DND-41 (cell line): ENCODE measurements around the gene OR4B1.

Source experiments
- EZH2 ChIP-seq: IDR thresholded peaks from 3 replicates; pipeline ENCODE4 v1.6.1; 2012; ENCODE audit warnings: borderline replicate concordance, low read depth, mild to moderate bottlenecking, moderate library complexity, low read length, inconsistent platforms; ENCODE audit not compliant: severe bottlenecking
- TF ChIP-seq, protein P1 (sequence below): IDR thresholded peaks from 2 replicates; pipeline ENCODE4 v1.5.1; 2012; ENCODE audit warnings: borderline replicate concordance, low read length, moderate library complexity, mild to moderate bottlenecking; ENCODE audit not compliant: poor library complexity, severe bottlenecking; ENCODE audit errors: extremely low read depth

DNA sequence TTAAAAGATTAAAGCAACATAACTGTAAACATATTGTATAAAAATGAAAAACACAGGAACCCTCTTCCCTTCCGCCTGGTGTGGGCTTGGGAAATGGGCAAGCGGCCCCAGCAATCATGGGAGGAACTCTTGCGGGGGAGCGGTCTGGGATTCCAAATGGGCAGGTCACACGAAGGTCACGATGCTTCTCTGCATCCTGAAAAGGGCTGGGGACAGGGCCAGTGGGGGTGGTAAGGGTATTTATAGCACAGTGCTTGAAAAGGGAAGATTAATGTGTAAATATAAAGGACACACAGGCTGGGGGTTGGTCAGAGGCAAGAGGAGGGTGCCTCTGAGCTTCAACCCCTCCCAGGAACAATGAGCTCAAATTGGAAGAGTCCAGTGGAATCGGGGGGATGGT is 46.9 kb upstream of the OR4B1 start:
- TF ChIP-seq, protein P1, sequence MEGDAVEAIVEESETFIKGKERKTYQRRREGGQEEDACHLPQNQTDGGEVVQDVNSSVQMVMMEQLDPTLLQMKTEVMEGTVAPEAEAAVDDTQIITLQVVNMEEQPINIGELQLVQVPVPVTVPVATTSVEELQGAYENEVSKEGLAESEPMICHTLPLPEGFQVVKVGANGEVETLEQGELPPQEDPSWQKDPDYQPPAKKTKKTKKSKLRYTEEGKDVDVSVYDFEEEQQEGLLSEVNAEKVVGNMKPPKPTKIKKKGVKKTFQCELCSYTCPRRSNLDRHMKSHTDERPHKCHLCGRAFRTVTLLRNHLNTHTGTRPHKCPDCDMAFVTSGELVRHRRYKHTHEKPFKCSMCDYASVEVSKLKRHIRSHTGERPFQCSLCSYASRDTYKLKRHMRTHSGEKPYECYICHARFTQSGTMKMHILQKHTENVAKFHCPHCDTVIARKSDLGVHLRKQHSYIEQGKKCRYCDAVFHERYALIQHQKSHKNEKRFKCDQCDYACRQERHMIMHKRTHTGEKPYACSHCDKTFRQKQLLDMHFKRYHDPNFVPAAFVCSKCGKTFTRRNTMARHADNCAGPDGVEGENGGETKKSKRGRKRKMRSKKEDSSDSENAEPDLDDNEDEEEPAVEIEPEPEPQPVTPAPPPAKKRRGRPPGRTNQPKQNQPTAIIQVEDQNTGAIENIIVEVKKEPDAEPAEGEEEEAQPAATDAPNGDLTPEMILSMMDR: no peak
- no peak for TF ChIP-seq EZH2
